Hematopoietic multipotent progenitor cell treated with erythropoietin and hydrocortisone succinate and interleukin-3 and kit ligand, for 6 days (in vitro differentiated cells): ENCODE results near the gene HOXB7.

Source experiments
- DNase-seq: peaks from one replicate; pipeline ENCODE4 v3.0.0-alpha.2; 2015

The HOXB7 gene

DNA sequence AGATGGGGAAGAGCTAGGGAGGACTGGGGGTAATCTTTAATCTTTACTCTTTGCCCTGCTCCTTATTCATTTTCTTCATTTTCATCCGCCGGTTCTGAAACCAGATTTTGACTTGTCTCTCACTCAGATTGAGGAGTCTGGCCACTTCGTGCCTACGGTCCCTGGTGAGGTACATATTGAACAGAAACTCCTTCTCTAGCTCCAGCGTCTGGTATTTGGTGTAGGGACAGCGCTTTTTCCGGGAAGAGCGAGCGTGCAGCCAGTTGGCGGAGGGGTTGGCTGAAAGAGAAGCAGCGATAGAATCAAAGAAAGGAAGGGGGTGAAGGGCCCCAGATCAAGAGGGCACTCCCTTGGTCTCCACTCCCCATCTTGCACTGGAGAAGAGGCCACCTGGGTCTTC is 12.0 kb upstream of the HOXB7 start:
- no peak for DNase-seq

DNA sequence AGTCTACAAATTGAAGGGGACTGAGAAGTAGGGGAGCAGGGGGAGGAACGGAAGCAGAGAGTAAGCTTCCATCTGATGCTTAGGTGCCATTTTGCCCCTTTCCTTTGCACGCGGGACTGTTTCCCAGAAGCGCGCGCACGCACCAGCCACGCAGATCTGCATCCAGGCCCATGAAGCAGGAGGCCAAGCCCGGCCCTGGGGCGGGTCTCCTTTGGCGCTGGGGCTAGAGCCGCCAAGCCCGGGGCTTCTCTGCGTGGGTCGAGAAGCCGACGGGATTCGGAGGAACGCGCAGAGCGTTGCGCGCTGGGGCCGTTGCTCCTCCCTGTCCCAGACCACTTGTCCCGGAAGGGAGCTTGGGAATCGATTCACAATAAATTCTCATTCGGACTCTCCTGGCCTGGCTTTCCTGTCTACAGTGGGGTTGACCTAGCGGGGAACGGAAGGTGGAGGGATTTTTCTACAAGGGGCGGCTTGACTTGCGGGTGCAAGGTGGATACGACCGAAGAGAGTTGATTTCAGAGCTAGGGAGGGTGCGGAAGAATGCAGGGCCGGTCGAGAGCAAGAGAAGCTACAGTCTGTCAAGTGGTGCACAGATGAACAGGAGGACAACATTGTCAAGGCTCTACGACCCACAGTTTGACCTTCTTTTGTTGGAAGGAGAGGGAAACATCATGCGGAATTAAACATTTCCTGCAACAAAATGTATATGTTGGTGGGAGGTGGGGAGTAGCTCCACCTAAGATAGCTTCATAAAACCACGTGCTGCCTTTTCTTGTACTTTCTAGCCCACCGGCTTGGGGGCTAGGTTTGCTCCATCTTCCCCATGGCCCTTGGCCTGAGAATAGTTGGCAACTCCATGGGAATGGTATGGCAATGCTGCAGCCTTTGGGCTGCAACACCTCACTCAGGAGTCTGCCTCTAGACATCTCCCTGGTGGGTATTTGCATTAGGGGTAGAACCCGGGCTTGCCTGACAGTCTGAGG is 10.9 kb upstream of the HOXB7 start:
- no peak for DNase-seq

GRCh38 chr17:48620461-48621139 is 9.8 kb upstream of the HOXB7 start:
- DNase-seq = no peak

DNA sequence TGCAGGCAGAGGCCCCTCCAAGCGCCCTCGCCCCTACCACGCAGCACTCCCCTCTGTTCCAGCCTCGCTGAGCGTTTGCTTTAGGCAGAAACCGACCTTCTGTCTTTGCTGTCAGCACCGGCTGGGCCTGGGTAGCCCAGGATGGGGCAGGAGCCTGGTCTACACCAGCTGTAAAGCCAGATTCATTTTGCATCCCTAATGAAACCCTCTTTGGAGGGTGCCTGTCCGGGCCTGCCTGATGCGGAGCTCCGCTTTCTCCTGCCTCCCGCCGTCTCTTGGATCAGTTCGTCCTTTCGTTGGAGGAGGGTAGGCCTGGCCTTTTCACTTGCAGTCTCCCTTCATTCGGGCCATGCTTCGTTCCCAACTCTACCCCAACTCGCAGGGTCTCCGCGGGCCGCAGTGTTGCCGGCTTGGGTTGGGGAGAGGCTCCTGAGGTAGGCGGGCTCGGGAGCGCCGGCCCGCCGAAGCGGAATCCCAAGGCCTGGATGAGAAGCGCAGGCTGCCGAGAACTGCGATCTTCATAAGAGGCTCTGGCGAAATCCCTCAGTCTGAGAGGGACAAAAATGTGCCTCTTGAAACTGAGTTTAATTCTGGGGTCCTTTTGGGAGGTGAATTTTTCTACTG is 9.1 kb upstream of the HOXB7 start:
- DNase-seq = no peak

- peak; percentile 89 for DNase-seq
Observed at GRCh38 chr17:48618256-48618896, 7.6 kb upstream of the HOXB7 start.

- DNase-seq = no peak
Observed at GRCh38 chr17:48617471-48618255, 6.8 kb upstream of the HOXB7 start.

- no peak for DNase-seq
Observed at GRCh38 chr17:48616717-48617470, 6.1 kb upstream of the HOXB7 start.

DNA sequence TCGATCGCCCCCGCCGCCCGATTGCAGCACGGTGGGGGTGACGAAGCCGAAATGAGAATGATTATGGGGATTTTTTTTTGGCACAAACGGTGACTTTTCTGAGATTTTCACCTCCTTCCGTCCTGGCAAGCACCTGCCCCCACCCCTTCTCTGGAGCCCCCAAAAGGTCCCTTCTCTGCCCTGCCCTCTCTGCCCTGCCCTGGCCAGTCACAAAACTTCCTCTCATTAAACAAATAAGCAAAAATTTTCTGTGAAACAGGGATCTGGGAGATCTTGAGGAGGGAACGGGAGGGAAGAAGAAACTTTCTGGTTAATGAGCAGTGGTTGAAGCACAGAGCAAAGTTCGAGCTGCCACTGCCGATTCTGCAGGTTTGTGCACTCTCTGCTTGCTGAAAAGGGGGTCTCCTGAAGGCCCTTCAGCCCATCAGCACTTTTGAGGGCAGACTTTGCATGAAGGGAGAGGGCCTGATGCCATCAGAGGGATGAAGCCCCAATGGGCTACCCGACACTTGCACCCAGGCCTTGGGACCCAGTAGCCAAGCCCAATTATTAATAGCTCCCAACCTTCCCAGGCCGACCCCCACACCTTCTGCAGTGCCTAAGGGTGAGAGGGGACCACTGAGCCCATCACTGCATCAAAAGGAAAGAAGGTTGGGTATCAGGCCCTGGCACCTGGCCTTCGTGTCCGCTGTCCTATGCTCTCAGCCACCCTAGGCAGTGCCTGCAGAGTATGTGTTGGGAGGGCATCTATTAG is 5.3 kb upstream of the HOXB7 start:
- DNase-seq = no peak

DNA sequence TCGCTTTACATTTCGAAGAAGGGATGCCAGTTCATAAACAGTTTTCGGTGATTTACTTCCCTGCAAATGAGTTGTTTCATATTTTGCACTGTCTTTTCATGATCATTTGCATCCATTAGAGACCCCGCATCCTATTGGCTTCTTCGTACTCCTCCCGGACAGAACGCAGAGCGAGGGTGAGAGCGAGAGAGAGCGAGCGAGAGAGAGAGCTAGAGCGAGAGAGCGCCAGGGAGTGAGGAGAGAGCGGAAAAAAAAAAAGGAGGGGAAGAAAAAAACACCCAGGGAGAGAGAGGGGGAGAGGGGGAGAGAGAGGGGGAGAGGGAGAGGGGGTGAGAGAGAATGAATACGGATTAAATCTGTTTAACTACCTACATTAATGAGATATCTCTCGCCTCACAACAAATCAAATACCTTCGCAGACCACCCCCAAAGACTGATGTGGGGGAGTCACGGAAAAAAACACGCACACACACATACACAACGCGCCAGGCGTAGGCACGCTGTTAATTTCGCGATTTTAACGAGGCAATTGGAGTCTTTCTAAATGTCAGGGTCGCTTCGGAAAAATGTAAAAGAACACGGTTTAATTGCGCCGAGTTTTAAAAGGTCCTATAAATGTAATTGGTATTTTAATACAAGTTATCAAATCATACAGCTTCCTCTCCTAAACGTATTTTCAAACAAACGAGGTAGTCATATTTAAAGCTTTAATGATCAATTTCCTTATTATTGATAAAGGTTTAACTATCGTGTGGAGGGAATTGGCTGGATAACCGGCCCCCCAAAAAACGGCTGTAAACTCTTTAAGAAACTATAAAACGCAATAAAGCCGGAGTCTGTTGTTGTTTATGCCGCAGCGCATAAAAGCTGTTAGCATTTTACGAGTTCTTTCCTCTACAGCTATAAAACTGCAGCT is 4.5 kb upstream of the HOXB7 start, which contains the start of gene HOXB8:
TSS of gene HOXB8 (minus strand) at position 246 of the 916 bp plus-strand sequence. CDS start 588 bp downstream, outside the sequence.
- DNase-seq = no peak

- no peak for DNase-seq
Observed at GRCh38 chr17:48613862-48614694, 3.3 kb upstream of the HOXB7 start.

DNA sequence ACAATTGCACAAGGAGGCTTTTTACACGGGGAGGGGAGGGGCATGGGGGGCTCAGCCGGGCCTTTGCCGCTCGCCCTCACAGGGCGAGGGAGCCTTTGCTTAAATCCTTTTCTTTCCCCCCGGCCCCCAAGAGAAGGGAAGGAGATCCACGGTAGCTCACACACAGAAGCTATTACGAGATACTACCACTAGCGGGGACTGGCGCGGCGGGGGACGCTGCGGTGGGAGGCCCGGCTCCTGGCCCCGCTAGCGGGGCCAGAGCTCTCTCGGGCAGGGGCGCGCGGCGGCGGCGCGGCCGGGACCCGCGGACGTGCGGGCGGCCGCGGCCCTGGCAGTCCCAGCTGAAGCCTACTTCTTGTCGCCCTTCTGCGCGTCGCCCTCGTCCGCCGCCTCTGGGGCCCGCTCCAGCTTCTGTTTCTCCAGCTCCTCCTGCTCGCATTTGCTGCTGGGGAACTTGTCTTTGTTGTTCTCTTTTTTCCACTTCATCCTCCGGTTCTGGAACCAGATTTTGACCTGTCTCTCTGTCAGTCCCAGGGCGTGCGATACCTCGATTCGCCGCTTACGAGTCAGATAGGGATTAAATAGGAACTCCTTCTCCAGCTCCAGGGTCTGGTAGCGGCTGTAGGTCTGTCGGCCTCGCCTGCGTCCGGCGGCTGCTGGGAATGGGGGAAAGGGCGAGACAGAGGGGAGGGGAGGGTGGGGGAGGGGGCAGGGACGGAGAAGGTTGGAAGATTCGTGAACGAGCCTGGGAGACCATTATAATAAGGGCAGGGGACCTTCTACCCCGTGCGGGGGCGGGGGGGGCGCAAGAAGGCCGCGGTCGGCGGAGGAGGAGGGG is 2.3 kb upstream of the HOXB7 start:
- DNase-seq = peak; percentile 66

- peak; percentile 45 for DNase-seq
Observed at GRCh38 chr17:48612456-48612853, 1.6 kb upstream of the HOXB7 start.

DNA sequence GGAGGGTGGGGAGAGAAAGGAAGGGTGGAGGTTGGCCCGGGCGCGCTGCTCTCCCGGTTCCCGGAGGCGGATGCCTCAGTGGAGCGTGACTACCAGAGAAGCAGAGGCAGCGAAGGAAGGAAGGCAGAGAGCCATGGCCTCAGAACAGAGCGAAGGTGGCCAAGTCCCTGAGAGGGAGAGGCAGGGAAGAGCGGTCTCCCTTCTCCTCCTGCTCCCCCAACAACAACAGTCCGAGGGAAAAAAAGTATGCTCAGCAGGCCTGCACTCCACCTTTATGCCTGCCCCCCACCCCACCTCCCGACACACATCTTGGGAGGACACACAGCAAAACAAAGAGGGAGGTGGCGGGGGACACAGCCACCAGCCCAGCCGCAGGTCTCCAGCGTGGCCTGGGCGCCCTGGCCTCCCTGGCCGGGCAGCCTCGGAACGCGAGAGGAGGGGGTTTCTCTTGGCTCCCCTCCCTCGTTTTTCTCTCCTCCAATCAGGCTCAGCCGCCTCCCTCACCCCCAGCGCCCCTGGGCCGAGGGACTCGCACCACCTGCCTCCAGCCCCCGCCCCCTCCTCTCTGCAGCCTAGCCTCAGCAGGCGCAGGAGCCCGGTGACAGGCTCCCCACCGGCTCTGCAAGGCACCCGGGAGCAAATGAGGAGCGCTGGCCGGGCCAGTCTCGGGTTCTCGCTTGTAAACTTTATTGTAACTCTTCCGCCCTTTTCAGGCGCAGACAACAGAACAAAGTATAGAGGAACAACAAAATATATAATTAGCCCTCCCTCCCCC is 1.1 kb upstream of the HOXB7 start:
- no peak for DNase-seq

GRCh38 chr17:48611213-48611612 is 396 bp upstream of the HOXB7 start:
- no peak for DNase-seq

DNA sequence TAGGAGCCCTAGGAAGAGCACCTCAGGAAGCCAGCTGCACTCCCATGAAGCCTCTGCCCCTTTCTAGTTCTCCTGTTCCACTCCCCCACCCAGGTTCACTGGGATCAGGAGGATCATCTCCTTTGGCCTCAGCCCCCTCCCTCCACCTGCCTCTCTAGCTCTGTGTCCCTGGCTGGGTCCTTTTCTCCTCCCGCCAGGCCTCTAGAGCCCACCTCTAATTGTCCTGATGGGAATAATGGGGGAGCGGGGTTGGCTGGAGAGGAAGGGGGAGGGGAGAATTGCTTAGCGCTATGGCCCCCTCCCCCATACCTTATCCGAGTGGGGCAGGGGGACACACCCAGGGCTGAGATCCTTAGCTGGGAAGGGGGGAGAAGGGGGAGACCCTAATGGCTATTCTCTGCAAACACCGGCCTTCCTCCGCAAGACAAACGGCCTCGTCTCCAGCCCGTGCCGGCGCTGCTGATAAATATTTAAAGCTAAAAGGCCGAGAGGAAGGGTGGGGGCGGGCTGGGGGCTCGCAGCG is 997 bp downstream of the HOXB7 start:
- DNase-seq = no peak

DNA sequence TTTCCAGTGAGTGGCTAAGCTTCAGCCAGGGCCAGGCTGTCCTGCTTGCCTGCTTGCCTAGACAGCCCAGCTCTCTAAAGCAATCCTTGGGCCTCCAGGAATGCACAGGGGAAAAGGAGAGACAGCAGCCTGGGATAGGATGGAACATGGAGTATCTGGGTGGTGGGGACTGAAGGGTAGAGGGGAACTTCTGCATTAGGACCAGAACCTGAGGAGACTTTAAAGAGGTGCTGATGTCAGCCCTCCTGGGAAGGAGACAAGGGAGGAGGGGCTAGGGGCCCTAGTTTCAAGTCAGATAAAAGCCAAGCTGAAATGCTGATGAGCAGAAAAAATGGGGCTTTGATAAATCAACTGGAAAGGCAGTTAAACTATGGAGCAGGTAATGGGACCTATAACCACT is 1.8 kb downstream of the HOXB7 start:
- no peak for DNase-seq

DNA sequence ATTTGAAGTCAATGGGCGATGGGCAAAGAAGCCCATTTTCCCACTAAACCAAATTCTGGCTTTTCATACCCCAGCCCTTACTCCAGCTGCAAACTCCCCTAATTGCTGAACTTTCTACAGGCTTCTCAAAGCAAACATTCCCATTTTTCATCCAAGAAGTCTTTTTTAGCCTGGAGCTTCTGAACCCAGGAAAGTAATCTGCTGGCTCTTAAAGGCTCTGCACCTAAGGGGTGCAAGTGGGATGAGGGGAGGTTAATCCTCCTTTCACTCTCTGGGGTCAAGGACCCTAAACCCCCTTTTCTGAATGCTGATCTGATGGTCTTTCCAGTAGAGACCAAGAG is 2.4 kb downstream of the HOXB7 start:
- no peak for DNase-seq
